LNCaP clone FGC (cell line): Measurements from ENCODE around the gene ZBTB14.

Experiments
- DNase-seq: peaks from one replicate; pipeline ENCODE4 v3.0.0-alpha.2; 2011; ENCODE audit warnings: low read depth
- H3K4me3 ChIP-seq: 2 replicates; pipeline ENCODE4 v1.5.1; 2011; ENCODE audit warnings: mild to moderate bottlenecking, low read depth, low read length, control low read depth
- CTCF ChIP-seq: IDR thresholded peaks from 2 replicates; pipeline ENCODE4 v1.5.1; 2012; ENCODE audit warnings: mild to moderate bottlenecking; ENCODE audit not compliant: control insufficient read depth, insufficient read depth; ENCODE audit errors: extremely low read depth

The ZBTB14 gene

DNA sequence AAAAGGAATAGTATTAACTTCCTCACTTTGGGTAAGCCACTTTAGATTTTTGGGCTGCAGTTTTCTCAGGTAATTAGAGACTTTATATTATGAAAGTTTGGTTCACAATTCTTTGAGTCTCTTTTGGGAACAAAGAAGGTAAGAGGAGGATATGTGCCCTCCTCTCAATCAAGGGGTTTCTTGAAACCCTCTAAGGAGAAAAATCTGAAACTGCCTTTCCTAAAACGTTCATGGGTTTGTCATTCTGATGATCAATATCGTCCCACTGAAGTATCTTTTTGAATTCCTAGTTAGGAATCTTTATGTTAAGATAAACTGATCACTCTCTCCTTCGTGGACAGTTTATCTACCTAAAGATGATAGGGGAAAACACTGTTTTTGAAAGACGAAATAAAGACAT lies 56.1 kb downstream of the ZBTB14 start:
- TF ChIP-seq CTCF, result no peak
- no peak for DNase-seq
- H3K4me3 ChIP-seq, result peak overlapping the region; percentile 91
